ENCODE results near the gene DPEP2NB.

DPEP2NB gene

DNA sequence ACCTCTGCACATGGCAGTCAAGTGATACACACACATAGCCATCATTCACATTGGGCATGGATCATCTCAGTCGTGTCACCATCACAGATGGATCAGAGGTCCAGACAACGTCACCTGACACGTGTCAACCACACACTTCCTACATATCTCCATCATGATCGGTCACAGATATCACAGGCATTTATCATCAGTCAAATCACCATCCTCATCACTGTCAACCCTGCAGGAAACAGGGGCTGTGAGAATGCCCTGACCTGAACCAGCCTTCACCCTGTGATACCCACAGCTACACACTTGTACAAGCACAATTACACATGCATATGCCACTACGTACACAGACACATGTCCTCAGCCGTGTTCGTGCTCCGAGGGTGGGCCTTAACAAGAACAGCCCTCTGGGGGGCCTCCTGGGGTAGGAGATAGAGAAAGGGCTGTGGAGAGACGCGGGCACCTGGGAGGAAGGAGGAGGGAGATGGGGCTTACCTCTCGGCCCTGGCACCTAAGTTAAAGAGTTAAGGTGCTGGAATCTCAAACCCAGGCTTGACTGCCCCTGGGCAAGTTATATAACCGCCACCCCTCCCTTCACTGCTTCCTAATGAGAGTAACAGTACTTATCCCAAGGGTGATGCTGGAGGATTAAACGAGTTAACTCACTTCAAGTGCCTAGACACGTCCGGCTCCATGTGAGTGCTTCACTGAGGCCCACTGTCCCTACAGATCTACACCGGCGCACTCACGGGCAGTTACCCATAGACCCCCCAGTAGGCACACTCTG is 48.3 kb downstream of the DPEP2NB start:
- no peak for DNase-seq
- Mint-ChIP-seq H3K4me3 (peak overlapping the region; percentile 92 to 100), H3K27ac (peak overlapping the region; percentile 96), H3K36me3 (peaks cover 10 to 21% of the 10 kb centered on the region in 2 donors), H3K4me1 (peaks cover 33 to 50% of the 10 kb centered on the region in 2 donors), H3K27me3 (no peaks in the 10 kb centered on the region), H3K9me3 (no peaks in the 10 kb centered on the region)
- ATAC-seq (replicated peaks): peak; percentile 1 to 3

DNA sequence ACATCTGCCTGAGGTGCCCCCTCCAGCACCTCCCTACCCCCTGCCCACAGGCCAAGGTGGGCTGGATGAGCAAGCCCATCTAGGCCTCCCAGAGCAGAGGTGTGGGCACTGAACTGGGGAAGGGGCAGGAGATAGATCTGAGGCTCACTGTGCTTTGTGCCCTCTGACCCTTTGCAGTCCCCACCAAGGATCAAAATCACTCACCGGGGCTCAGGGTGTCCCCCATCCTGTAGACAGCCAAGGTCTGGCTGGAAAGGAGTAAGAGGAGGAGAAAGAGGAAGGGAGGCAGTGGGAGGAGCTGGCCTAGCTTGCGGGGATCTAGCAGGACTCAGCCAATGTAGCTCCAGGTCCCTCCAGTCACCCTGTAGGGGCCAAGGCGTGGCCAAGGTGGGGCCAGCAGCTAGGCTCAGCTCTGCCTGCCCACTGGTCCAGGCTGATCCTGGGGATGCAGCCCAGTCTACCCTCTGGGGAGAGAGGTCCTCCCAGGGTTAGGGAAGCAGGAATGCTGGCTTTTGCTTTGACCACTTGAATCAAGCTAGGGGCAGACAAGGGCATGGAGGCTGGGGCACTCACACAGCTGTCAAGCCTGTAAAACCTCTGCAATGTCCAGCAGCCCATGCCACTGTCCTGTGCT is 49.0 kb downstream of the DPEP2NB start:
- Mint-ChIP-seq H3K27me3 (no peaks in the 10 kb centered on the region), H3K4me3 (peak overlapping the region; percentile 92 to 100), H3K9me3 (no peaks in the 10 kb centered on the region), H3K27ac (peak overlapping the region; percentile 42), H3K4me1 (peaks cover 33 to 51% of the 10 kb centered on the region in 2 donors), H3K36me3 (peaks cover 17 to 28% of the 10 kb centered on the region in 2 donors)
- DNase-seq (no peak), ATAC-seq (replicated peaks) (no peak)

DNA sequence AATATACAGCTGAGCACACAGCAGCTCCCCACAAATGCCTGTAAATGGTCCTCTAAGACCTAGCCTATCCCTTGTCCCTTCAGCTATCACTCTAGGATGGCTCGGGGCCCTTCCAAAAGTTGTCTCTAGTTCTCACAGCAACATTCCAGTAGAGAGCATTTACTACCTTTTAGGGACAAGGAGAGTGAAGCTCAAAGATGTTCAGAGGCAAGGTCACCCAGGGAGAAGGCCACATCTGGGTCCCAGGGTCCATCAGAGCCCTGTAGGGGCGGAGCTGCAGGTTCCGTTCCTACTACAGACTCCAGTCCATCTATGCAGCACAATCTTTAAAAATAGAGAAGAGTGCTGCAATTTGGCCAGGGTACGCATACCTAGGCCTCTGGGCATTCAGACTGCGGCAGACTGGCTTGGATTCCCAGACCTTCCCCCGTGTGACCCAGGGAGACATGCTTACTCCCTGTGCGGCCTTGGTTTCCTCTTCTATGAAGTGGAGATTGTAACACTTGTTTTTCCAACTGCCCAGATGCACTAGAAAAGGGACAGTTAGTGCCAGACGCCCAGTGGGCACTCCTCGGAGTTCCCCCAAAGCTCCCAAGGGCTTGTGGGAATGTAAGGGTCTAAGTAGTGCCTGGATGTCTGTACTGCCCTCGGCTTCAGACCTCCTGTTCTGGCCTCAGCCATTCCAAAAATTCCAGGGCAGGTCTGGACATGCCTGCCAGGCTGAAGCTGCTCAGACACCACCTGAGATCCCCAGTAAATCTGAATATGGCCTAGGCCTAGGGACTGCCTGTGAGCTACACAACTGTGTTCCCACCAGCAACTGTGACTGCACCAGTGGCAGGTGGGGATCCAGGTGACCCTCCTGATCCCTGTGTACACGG is 49.8 kb downstream of the DPEP2NB start:
- H3K4me3 Mint-ChIP-seq: no peak overlapping the region
- DNase-seq: no peak
- no peak for ATAC-seq (replicated peaks)
- peaks cover 33 to 51% of the 10 kb centered on the region in 2 donors for H3K4me1 Mint-ChIP-seq
- H3K27ac Mint-ChIP-seq: peak overlapping the region; percentile 42
- H3K27me3 Mint-ChIP-seq: no peaks in the 10 kb centered on the region
- peaks cover 24 to 35% of the 10 kb centered on the region in 2 donors for H3K36me3 Mint-ChIP-seq
- no peaks in the 10 kb centered on the region for H3K9me3 Mint-ChIP-seq

DNA sequence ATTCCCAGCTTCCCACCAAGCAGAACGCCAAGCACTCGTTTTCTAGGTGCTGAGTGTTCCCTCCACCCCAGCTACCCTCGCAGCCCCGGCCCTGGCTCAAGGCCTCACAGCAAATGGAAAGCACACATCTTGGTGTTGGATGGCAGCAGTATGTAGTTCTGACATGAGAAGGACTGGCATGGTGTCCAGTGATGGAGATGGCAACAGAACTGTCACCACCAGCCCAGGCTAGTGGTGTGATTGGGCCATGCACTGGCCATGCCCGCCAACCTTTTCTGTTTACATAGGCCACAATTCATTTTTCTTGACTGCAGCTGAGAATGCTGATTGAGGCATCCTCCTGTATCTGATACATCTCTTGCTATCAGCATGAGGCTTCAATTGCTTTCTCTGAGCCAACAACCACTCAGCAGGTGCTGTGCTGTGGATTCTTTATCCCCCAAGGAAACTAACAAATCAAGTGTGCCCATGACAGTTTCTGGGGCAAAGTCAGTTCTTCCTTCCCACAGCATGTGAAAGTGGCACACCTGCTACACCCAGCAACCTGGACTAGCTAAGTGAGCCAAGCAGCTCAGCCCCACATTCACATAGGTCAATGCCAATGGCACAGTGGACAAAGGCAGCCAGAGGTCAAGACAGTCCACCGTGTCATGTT is 51.1 kb downstream of the DPEP2NB start:
- DNase-seq (no peak), ATAC-seq (replicated peaks) (no peak)
- no peaks in the 10 kb centered on the region for H3K9me3 Mint-ChIP-seq
- H3K36me3 Mint-ChIP-seq: peaks cover 30 to 47% of the 10 kb centered on the region in 2 donors
- H3K27me3 Mint-ChIP-seq: no peaks in the 10 kb centered on the region
- peaks cover 30 to 50% of the 10 kb centered on the region in 2 donors for H3K4me1 Mint-ChIP-seq
- no peak overlapping the region for H3K27ac Mint-ChIP-seq
- no peak overlapping the region for H3K4me3 Mint-ChIP-seq

- DNase-seq (no peak), ATAC-seq (replicated peaks) (no peak)
- H3K27ac Mint-ChIP-seq: no peak overlapping the region
- no peak overlapping the region for H3K4me3 Mint-ChIP-seq
- H3K9me3 Mint-ChIP-seq: no peaks in the 10 kb centered on the region
- peaks cover 27 to 43% of the 10 kb centered on the region in 2 donors for H3K4me1 Mint-ChIP-seq
- peaks cover 33 to 47% of the 10 kb centered on the region in 2 donors for H3K36me3 Mint-ChIP-seq
- no peaks in the 10 kb centered on the region for H3K27me3 Mint-ChIP-seq
Observed at GRCh38 chr16:67963662-67964321, 51.9 kb downstream of the DPEP2NB start.
